SHP77 (cell line): Measurements from ENCODE around the gene THRSP.
"Not testable (repeated sequence)": the region's sequence is repeated elsewhere in the genome, so short reads cannot be mapped to it uniquely, and the experiment has no call there.

Experiments
- DNase-seq, 2 experiments: peaks; one replicate each; lab custom pipeline; 2025; lab: John Stamatoyannopoulos, UW

THRSP gene

GRCh38 chr11:78063440-78064181 lies at the start of gene THRSP:
TSS of gene THRSP (plus strand) at chr11:78063861. CDS start at chr11:78063882, 21 bp downstream.
- no peak for DNase-seq

GRCh38 chr11:78014937-78015520 lies 48.6 kb upstream of the THRSP start:
- DNase-seq = not testable (repeated sequence)

- no peak for DNase-seq
Measured at GRCh38 chr11:78015878-78016277, 47.8 kb upstream of the THRSP start.

GRCh38 chr11:78019808-78020207 lies 43.9 kb upstream of the THRSP start:
- DNase-seq = no peak

GRCh38 chr11:78020246-78020645 lies 43.4 kb upstream of the THRSP start:
- no peak for DNase-seq

- no peak for DNase-seq
Measured at GRCh38 chr11:78021611-78022010, 42.0 kb upstream of the THRSP start.

GRCh38 chr11:78022397-78023396 lies 41.0 kb upstream of the THRSP start, which contains the start of gene KCTD14:
TSS of gene KCTD14 (minus strand) at chr11:78023276. CDS start at chr11:78023249, 27 bp downstream.
- DNase-seq = peak; percentile 68 to 84

GRCh38 chr11:78023426-78023825 lies 40.2 kb upstream of the THRSP start:
- DNase-seq = peak in 1 of 2 experiments; percentile 34

GRCh38 chr11:78025378-78025777 lies 38.3 kb upstream of the THRSP start:
- DNase-seq = no peak

GRCh38 chr11:78027759-78028158 lies 35.9 kb upstream of the THRSP start:
- DNase-seq = no peak

- not testable (repeated sequence) for DNase-seq
Measured at GRCh38 chr11:78028423-78028822, 35.2 kb upstream of the THRSP start.

- DNase-seq = peak; percentile 96 to 98
Measured at GRCh38 chr11:78030429-78031325, 33.0 kb upstream of the THRSP start.

- no peak for DNase-seq
Measured at GRCh38 chr11:78031629-78032028, 32.0 kb upstream of the THRSP start.

- no peak for DNase-seq
Measured at GRCh38 chr11:78032090-78032489, 31.6 kb upstream of the THRSP start.

GRCh38 chr11:78033040-78033439 lies 30.6 kb upstream of the THRSP start:
- no peak for DNase-seq

GRCh38 chr11:78034623-78035022 lies 29.0 kb upstream of the THRSP start:
- no peak for DNase-seq

- no peak for DNase-seq
Measured at GRCh38 chr11:78036313-78036712, 27.3 kb upstream of the THRSP start.

- no peak for DNase-seq
Measured at GRCh38 chr11:78037056-78037455, 26.6 kb upstream of the THRSP start.

GRCh38 chr11:78037825-78038620 lies 25.6 kb upstream of the THRSP start:
- no peak for DNase-seq

GRCh38 chr11:78038697-78039313 lies 24.9 kb upstream of the THRSP start:
- DNase-seq = peak in 1 of 2 experiments; percentile 13
